Measurements from ENCODE around the gene SMARCA4. TPM values are rescaled to one million over a fixed set of nuclear protein-coding genes. Genes with fewer than 3 reads are reported as not detected.

The SMARCA4 gene
- total RNA-seq, 1 experiment from 2014 or later, result 261 TPM

DNA sequence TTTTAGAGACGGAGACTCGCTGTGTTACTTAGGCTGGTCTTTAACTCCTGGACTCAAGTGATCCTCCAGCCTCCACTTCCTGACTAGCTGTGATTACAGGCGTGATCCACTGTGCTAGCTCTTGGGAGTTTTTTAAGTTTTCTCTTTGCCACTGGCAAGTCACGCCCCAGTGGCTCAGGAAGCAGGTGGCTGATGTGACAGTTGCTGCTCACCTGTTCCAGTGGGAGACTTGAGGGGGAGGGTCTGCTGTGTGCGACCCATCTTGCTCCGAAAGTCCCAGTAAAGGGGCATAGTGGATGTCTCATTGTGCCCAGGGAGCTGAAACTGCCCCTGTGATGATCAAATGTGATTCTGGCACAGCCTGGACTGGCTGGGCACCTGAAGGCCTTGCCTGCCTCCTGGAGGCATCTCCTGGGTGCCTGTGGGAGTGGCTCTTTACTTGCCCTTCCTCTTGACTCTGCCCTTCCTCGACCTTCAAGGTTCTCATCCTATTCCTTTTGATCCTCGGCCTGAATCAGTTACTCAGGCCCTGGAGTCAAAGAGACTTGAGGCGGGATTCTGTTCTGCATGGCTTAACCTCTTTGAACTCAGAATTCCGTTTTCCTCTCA is 7.8 kb downstream of the SMARCA4 start:
- no peaks in the 10 kb centered on the region for H3K27me3 ChIP-seq (ENCODE audit: insufficient read depth, low read length)
- no peak overlapping the region for H2BK5ac ChIP-seq (ENCODE audit: insufficient read length, low read length)
- H3T11ph ChIP-seq (ENCODE audit: low read length), result no peak overlapping the region
- WGBS (ENCODE audit: extremely low coverage, insufficient read length, low lambda C conversion rate), result no CpG with 5 or more reads among the region's 10 CpGs
- no peak overlapping the region for H3K56ac ChIP-seq (ENCODE audit: insufficient read length, low read depth, low read length)
- no peak for DNase-seq
- TF ChIP-seq, protein P1, sequence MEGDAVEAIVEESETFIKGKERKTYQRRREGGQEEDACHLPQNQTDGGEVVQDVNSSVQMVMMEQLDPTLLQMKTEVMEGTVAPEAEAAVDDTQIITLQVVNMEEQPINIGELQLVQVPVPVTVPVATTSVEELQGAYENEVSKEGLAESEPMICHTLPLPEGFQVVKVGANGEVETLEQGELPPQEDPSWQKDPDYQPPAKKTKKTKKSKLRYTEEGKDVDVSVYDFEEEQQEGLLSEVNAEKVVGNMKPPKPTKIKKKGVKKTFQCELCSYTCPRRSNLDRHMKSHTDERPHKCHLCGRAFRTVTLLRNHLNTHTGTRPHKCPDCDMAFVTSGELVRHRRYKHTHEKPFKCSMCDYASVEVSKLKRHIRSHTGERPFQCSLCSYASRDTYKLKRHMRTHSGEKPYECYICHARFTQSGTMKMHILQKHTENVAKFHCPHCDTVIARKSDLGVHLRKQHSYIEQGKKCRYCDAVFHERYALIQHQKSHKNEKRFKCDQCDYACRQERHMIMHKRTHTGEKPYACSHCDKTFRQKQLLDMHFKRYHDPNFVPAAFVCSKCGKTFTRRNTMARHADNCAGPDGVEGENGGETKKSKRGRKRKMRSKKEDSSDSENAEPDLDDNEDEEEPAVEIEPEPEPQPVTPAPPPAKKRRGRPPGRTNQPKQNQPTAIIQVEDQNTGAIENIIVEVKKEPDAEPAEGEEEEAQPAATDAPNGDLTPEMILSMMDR (conservative IDR thresholded peaks at IDR 0.05), result no peak
- H4K20me1 ChIP-seq (ENCODE audit: control insufficient read depth, insufficient read depth, insufficient read length), result peaks cover 6% of the 10 kb centered on the region
- H2AK5ac ChIP-seq (ENCODE audit: insufficient read length, low read length), result no peak overlapping the region
- no peak overlapping the region for H4K5ac ChIP-seq (ENCODE audit: insufficient read length, low read depth, low read length)
- no peak overlapping the region for H2BK15ac ChIP-seq (ENCODE audit: low read depth, low read length)
- peaks cover 5% of the 10 kb centered on the region for H3K79me1 ChIP-seq (ENCODE audit: insufficient read depth, low read depth, low read length, poor library complexity, severe bottlenecking)
- H3K23me2 ChIP-seq (ENCODE audit: insufficient read length, low read depth, low read length, poor library complexity, severe bottlenecking), result no peaks in the 10 kb centered on the region
- Mint-ChIP-seq H3K4me3 (no peak overlapping the region), H3K36me3 (ENCODE audit: insufficient read depth in 1 of 3, low read depth in 3 of 3) (peaks cover 18 to 38% (median 24%) of the 10 kb centered on the region in 3 experiments; a peak in 6 of 7 replicates), H3K27ac (peak overlapping the region; percentile 7 to 87 (median 59); a peak in 3 of 7 replicates), H3K9me3 (no peaks in the 10 kb centered on the region), H3K4me1 (peaks cover 33 to 34% of the 10 kb centered on the region in 2 experiments), H3K27me3 (ENCODE audit: low read depth) (no peaks in the 10 kb centered on the region)
- H2AFZ ChIP-seq (ENCODE audit: low read length), result no peak overlapping the region
- no peak overlapping the region for H3K4me2 ChIP-seq (ENCODE audit: insufficient read depth, insufficient read length, low read length)
- H3K27ac ChIP-seq (ENCODE audit: insufficient read length, low read depth, low read length), result no peak overlapping the region
- H2BK120ac ChIP-seq (ENCODE audit: low read depth, low read length, poor library complexity, severe bottlenecking), result no peak overlapping the region
- H3K4ac ChIP-seq (ENCODE audit: low read depth, low read length), result no peak overlapping the region
- no peak overlapping the region for H4K8ac ChIP-seq (replicated peaks; ENCODE audit: insufficient read length, low read depth, low read length)
- H3K79me2 ChIP-seq (ENCODE audit: insufficient read depth, low read length), result peaks cover 64% of the 10 kb centered on the region
- H3K14ac ChIP-seq (ENCODE audit: insufficient read depth, low read length), result no peak overlapping the region
- H3K4me1 ChIP-seq (ENCODE audit: insufficient read depth, low read length), result no peaks in the 10 kb centered on the region; the same call in 1 of the 2 replicates
- H3K9me3 ChIP-seq (ENCODE audit: control insufficient read depth, low read depth, low read length), result no peaks in the 10 kb centered on the region
- H3K18ac ChIP-seq (ENCODE audit: insufficient read length, low read depth, low read length), result no peak overlapping the region
- H4K91ac ChIP-seq (ENCODE audit: insufficient read length, low read depth, low read length), result no peak overlapping the region
- no peak overlapping the region for H3K23ac ChIP-seq (ENCODE audit: insufficient read length, low read depth, low read length)
- no peak overlapping the region for H2BK20ac ChIP-seq (ENCODE audit: low read depth, low read length, poor library complexity, severe bottlenecking)
- H2BK12ac ChIP-seq (ENCODE audit: insufficient read length, low read depth, low read length), result no peak overlapping the region
- H3K9ac ChIP-seq (ENCODE audit: extremely low read depth, insufficient read length, low read length), result no peak overlapping the region
